Natural killer cell (primary cell): ENCODE measurements around the gene TNNI2. TPM values are rescaled to one million over a fixed set of nuclear protein-coding genes. Genes with fewer than 3 reads are reported as not detected.

ENCODE experiments used
- ATAC-seq, 3 donors: fragments of 150-1000 bp in 2 of 3; fragments of 200-7000 bp in 1 of 3; cut with Tn5 transposase; 1 replicate in 1 of 3; 2 replicates in 2 of 3; pipeline ENCODE4 v1.10.0; 2021; ENCODE audit warnings: mild to moderate bottlenecking in 2 of 3, moderate library complexity in 2 of 3
- DNase-seq, 2 donors: peaks; one replicate each; pipeline versions ENCODE4 v3.0.0 to v3.0.0-alpha.2; 2013 to 2021; ENCODE audit warnings: mixed read lengths in 1 of 2
- H3K27ac ChIP-seq: one replicate; pipeline ENCODE4 v1.5.1; 2013; ENCODE audit warnings: mild to moderate bottlenecking, low read length
- H3K27me3 ChIP-seq: one replicate; pipeline ENCODE4 v1.6.1; 2013; ENCODE audit warnings: low read length; ENCODE audit not compliant: control insufficient read depth, insufficient read depth
- H3K36me3 ChIP-seq: one replicate; pipeline ENCODE4 v1.6.1; 2013; ENCODE audit warnings: low read length; ENCODE audit not compliant: control insufficient read depth, insufficient read depth
- H3K4me1 ChIP-seq: one replicate; pipeline ENCODE4 v1.6.1; 2013; ENCODE audit warnings: low read length; ENCODE audit not compliant: control insufficient read depth, insufficient read depth
- H3K4me3 ChIP-seq: one replicate; pipeline ENCODE4 v1.5.1; 2013; ENCODE audit warnings: low read length
- H3K9me3 ChIP-seq: one replicate; pipeline ENCODE4 v1.6.1; 2013; ENCODE audit warnings: low read length; ENCODE audit not compliant: control insufficient read depth, insufficient read depth
- H3K27ac Mint-ChIP-seq, 2 donors: one replicate each; pipeline ENCODE4 v1.8.0; 2022; ENCODE audit warnings: mild to moderate bottlenecking in 2 of 2, mixed read lengths in 2 of 2, moderate library complexity in 1 of 2
- H3K27me3 Mint-ChIP-seq, 2 donors: one replicate each; pipeline ENCODE4 v1.8.0; 2022; ENCODE audit warnings: low read depth in 2 of 2, mixed read lengths in 2 of 2
- H3K36me3 Mint-ChIP-seq: one replicate; pipeline ENCODE4 v1.8.0; 2022; ENCODE audit warnings: mixed read lengths
- H3K4me1 Mint-ChIP-seq, 2 donors: one replicate each; pipeline ENCODE4 v1.8.0; 2022; ENCODE audit warnings: mixed read lengths in 2 of 2
- H3K4me3 Mint-ChIP-seq: one replicate; pipeline ENCODE4 v1.8.0; 2022; ENCODE audit warnings: mild to moderate bottlenecking, moderate library complexity, mixed read lengths
- H3K9me3 Mint-ChIP-seq, 2 donors: one replicate each; pipeline ENCODE4 v1.8.0; 2022; ENCODE audit warnings: mixed read lengths in 2 of 2
- WGBS: methylation state at CpG from one replicate; pipeline ENCODE4 v1.1.7; 2013; ENCODE audit warnings: missing lambda C conversion rate; ENCODE audit not compliant: insufficient coverage; 5-methylcytosine and 5-hydroxymethylcytosine counted together
- intact Hi-C: fragments of 100-400 bp; cut with micrococcal nuclease; formaldehyde crosslinking; loops from one replicate; pipeline ENCODE4 v1.14.2; 2022
- total RNA-seq, 4 donors: library from RNA; stranded (reverse); fragments of 120-200 nt in 1 of 4; gene quantifications; one replicate each; pipeline versions ENCODE4 v1.2.3 to v1.2.4, GENCODE V29; 2013 to 2022
- TF ChIP-seq, protein P1 (sequence below): fragments of 200-600 bp; IDR thresholded peaks from one replicate; pipeline ENCODE4 v1.8.0; 2022; ENCODE audit warnings: antibody characterized with exemption

The TNNI2 gene
- total RNA-seq, 3 donors from 2014 or later (not counting 1 experiment from before 2014, with no cell fraction given), result 1.2 to 5.4 (median 3.6) TPM

DNA sequence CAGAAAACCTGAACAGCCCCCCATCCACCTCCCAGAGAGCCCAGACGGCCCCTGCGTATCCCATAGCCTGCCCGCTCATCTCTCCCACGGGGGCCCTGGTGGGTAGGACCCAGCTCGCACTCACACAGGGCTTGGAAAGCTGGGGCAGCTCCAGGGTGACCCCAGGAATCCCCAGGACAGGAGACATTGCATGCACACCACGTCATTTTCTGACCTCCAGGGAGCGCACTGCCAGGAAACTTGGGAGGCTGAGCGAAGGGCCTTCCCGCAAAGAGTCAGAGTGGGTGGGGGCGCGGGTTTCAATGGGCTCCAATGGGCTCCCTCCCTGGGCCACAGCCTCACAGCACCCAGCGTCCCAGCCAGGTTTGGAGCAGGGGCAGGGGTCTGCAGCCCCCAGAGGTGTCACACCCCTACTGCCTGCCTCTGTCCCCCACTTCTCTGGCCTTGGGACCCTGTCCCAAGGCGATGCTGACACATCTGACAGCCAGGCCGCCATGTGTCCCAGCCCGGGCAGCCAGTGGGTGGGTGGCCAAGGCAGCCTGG, 12.2 kb upstream of the TNNI2 start:
- Mint-ChIP-seq H3K9me3 (peaks cover 0 to 1% of the 10 kb centered on the region in 2 donors), H3K27ac (no peak overlapping the region), H3K4me1 (no peaks in the 10 kb centered on the region), H3K4me3 (no peak overlapping the region), H3K36me3 (no peaks in the 10 kb centered on the region), H3K27me3 (peaks cover 13 to 16% of the 10 kb centered on the region in 2 donors)
- DNase-seq, result no peak
- H3K27me3 ChIP-seq, result peaks cover 1% of the 10 kb centered on the region
- no peak overlapping the region for H3K27ac ChIP-seq
- no peaks in the 10 kb centered on the region for H3K36me3 ChIP-seq
- TF ChIP-seq, protein P1, sequence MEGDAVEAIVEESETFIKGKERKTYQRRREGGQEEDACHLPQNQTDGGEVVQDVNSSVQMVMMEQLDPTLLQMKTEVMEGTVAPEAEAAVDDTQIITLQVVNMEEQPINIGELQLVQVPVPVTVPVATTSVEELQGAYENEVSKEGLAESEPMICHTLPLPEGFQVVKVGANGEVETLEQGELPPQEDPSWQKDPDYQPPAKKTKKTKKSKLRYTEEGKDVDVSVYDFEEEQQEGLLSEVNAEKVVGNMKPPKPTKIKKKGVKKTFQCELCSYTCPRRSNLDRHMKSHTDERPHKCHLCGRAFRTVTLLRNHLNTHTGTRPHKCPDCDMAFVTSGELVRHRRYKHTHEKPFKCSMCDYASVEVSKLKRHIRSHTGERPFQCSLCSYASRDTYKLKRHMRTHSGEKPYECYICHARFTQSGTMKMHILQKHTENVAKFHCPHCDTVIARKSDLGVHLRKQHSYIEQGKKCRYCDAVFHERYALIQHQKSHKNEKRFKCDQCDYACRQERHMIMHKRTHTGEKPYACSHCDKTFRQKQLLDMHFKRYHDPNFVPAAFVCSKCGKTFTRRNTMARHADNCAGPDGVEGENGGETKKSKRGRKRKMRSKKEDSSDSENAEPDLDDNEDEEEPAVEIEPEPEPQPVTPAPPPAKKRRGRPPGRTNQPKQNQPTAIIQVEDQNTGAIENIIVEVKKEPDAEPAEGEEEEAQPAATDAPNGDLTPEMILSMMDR, result no peak
- H3K4me3 ChIP-seq, result no peak overlapping the region
- H3K9me3 ChIP-seq, result no peaks in the 10 kb centered on the region
- intact Hi-C loops, result loop anchor here (10.0 kb wide), 1 partner anchor 52 kb away; no protein-coding TSS in a partner anchor
- WGBS, result 85% methylated on average over 15 of the region's 15 CpGs
- no peak for ATAC-seq
- peaks cover 4% of the 10 kb centered on the region for H3K4me1 ChIP-seq

DNA sequence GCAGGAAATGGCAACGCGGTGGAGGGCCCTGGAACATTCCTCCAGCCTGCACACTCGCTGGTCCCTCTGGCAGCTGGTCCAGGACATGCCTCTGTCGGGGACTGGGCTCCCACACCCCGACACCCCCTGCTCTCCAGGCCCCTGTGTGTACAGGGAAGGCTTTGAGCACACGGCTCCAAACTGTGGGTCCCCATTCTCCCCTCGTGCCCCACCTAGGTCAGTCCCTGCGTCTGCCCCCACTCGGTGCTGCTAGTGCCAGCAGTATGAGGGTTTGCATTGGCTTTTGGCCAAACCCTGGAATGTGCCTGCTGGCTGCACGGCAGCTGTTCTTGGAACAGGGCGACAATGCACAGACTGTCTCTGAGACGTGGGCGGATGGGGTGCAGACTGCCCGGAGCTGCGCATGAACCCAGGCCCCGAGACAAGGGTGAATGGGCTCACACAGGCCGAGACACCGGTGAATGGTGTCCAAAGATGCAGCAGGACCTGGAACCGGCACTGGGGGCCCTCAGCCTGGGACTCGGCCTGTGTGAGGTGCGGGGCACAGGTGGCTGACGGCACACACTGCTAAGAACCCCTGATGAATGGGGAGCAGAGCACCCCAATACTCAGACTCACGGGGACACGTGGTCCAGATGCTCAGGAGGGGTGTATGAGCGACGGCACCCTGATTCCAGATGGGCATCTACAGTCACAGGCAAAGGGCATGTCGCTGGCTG, 11.5 kb upstream of the TNNI2 start:
- Histone ChIP-seq H3K27ac (no peak overlapping the region), H3K27me3 (peaks cover 4% of the 10 kb centered on the region), H3K4me3 (no peak overlapping the region), H3K9me3 (no peaks in the 10 kb centered on the region), H3K36me3 (no peaks in the 10 kb centered on the region), H3K4me1 (peaks cover 10% of the 10 kb centered on the region)
- Mint-ChIP-seq H3K4me3 (no peak overlapping the region), H3K9me3 (no peaks in the 10 kb centered on the region), H3K27me3 (peaks cover 13 to 16% of the 10 kb centered on the region in 2 donors), H3K36me3 (no peaks in the 10 kb centered on the region), H3K4me1 (peaks cover 0 to 5% of the 10 kb centered on the region in 2 donors), H3K27ac (no peak overlapping the region)
- intact Hi-C loops, result loop anchor here (10.0 kb wide), 1 partner anchor 52 kb away; no protein-coding TSS in a partner anchor
- WGBS, result 90% methylated on average over 27 of the region's 27 CpGs
- no peak for DNase-seq
- ATAC-seq, result no peak
- TF ChIP-seq, protein P1, result no peak

- TF ChIP-seq, protein P1, result no peak
- no peaks in the 10 kb centered on the region for H3K9me3 Mint-ChIP-seq
- intact Hi-C loops, result loop anchor here (10.0 kb wide), 1 partner anchor 53 kb away; no protein-coding TSS in a partner anchor
- H3K36me3 Mint-ChIP-seq, result no peaks in the 10 kb centered on the region
- ATAC-seq (no peak), DNase-seq (no peak)
- no peaks in the 10 kb centered on the region for H3K36me3 ChIP-seq
- H3K4me1 ChIP-seq, result peaks cover 16% of the 10 kb centered on the region
- H3K27ac Mint-ChIP-seq, result no peak overlapping the region
- H3K27me3 Mint-ChIP-seq, result peaks cover 13 to 16% of the 10 kb centered on the region in 2 donors
- 84% methylated on average over 19 of the region's 19 CpGs for WGBS
- no peak overlapping the region for H3K27ac ChIP-seq
- H3K4me3 Mint-ChIP-seq, result no peak overlapping the region
- peaks cover 0 to 5% of the 10 kb centered on the region in 2 donors for H3K4me1 Mint-ChIP-seq
- H3K4me3 ChIP-seq, result no peak overlapping the region
- peaks cover 4% of the 10 kb centered on the region for H3K27me3 ChIP-seq
- H3K9me3 ChIP-seq, result no peaks in the 10 kb centered on the region
Observed at GRCh38 chr11:1827931-1828330, 10.8 kb upstream of the TNNI2 start.
